NCI-H82 treated with DMSO at 0.1 percent for 48 hours (cell line): Measurements from ENCODE around the gene MED15.

Experiments used
- DNase-seq: peaks from one replicate; lab custom pipeline; 2025; ENCODE audit not compliant: unreplicated experiment; lab: John Stamatoyannopoulos, UW

The MED15 gene

DNA sequence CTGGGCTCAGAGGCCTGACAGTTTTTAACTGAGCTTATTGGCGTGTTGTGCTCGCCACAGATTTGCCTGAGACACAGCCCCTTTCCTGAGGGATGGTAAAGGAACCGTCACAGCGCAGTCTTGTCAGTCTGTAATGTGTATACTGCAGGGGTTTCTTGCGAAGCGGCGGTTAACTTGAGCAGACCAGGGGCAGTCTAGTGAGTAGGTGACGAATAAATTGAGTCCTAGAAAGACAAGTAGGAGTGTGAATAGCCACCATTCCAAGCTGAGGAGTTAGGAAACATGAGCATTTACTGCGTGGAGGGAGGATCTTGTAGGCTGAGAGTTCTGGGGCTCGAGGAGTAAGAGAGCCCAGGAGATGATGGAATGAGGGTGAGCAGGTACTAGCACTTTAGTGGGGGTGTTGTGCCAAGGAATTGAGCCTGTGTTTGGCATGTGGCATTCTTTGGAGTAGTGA, 1.4 kb downstream of the MED15 start:
- no peak for DNase-seq

- DNase-seq, result no peak
Observed at GRCh38 chr22:20509344-20510047, 2.1 kb downstream of the MED15 start.

- DNase-seq, result no peak
Observed at GRCh38 chr22:20510811-20511577, 3.6 kb downstream of the MED15 start.

DNA sequence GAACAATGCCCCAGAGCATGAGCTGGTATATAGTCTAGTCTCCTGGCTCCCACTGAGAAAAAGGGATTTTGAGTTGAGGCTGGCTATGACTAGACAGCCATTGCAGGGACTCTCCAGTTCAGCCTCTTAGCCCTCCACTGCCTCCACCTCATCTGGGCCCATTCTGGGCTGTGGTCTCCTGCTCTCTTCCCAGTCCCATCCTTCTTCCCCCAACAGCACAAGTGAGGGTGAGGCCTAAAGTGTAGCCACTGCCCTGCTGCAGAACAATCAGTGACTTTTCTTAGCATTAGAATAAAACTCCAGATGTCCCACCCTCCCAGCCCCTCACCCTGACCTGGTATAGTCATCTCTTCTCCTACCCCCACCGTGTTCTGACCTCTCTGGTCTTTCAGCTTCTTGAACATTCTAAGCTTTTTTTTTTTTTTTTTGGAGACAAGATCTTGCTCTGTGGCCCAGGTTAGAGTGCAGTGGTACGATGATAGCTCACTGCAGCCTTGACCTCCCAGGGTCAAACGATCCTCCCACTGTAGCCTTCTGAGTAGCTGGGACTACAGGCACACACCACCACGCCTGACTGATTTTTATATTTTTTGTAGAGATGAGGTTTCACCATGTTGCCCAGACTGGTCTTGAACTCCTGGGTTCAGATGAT, 4.3 kb downstream of the MED15 start:
- no peak for DNase-seq

- no peak for DNase-seq
Observed at GRCh38 chr22:20514658-20515406, 7.4 kb downstream of the MED15 start.

DNA sequence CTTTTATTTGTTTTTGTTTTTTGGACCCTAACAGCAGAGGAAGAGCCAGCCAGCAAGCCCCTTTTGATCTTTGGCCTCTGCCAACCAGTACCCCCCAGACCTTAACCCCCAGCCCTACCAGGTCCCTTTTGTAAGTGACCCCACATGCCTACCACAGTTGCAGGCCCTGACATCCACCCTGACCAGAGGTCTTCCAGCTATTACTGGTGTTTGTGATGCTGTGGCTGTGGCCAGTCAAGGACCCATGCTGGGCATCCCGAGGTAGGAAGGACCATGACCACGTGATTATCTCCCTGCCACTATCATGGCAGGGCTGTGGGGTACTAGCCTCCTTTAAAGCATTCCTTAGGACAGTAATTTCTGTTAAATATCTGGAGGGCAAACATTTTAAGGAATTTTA, 9.0 kb downstream of the MED15 start:
- no peak for DNase-seq

GRCh38 chr22:20517422-20517821, 10.0 kb downstream of the MED15 start:
- no peak for DNase-seq

GRCh38 chr22:20517841-20518592, 10.6 kb downstream of the MED15 start:
- no peak for DNase-seq

DNA sequence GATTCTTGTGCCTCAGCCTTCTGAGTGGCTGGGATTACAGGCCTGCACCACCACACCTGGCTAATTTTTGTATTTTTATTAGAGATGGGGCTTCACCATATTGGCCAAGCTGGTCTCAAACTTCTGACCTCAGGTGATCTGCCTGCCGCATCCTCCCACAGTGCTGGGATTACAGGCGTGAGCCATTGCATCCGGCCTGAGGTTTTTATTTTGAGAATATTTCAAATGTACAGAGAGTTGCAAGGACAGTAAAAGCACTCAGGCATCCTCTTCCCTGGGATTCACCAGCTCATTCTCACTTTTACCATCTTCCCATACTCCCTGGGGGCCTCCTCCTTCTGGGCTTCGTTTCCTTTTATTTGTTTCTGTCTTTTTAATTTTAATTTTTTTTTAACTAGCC, 12.1 kb downstream of the MED15 start:
- DNase-seq, result no peak

GRCh38 chr22:20520093-20520511, 12.7 kb downstream of the MED15 start:
- no peak for DNase-seq

DNA sequence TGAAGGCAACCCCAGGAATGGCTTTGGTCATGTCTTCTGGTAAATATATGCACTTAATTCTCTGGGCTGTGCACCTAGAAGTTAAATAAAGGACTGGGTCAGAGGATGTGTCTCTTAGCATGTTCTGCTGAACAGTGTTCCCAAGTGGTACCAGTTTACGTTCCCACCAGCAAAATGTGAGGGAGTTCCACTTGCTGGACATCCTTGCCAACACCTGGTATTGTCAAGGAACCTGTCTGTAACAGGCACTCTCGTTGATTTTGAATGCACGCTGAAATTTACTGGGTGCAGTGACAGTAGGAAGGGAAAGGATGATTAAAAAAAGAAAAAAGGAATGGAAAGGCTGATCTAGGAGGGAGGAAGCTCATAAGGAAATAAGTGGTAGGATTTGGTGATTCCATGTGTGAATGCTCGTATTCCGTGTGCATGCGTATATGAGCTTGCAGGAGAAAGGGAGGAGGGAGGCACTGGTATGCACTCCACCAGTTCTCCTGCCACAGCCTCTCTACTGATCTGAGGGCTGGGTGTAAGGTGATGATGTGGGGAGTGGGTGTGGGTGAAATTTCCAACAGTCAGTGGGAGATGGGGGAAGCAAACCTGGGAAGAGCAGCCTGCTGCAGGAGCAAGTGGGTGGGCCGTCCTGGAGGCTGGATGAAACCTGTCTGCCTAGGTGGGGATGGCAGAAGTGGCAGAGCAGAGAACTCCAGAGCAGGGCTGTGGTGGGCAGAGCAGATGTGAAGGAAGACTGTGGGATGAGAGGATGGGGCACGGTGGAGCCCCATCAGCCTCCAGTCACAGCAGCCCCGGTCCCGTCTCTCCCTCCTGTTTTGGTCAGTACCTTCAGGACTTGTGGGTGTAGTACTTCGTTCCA, 15.0 kb downstream of the MED15 start:
- no peak for DNase-seq

GRCh38 chr22:20523086-20523983, 15.9 kb downstream of the MED15 start:
- no peak for DNase-seq

GRCh38 chr22:20524004-20524481, 16.6 kb downstream of the MED15 start:
- no peak for DNase-seq

GRCh38 chr22:20525048-20525447, 17.6 kb downstream of the MED15 start:
- DNase-seq, result no peak

DNA sequence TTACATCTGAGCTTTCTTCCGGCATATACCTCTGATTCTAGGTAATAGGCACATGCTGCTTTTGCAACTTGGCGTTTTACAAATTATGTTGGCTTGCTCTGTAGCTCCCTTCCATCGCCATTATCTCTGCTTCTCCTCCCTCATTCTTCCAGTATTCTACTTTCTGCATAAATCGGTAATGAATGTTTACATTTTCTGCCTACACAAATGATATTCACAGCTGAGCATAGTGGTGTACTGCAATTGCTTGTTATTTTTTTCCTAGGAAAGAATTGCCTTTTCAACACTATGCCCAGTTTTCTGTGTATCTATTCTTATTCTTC, 18.9 kb downstream of the MED15 start:
- no peak for DNase-seq

- DNase-seq, result no peak
Observed at GRCh38 chr22:20526628-20527355, 19.4 kb downstream of the MED15 start.

DNA sequence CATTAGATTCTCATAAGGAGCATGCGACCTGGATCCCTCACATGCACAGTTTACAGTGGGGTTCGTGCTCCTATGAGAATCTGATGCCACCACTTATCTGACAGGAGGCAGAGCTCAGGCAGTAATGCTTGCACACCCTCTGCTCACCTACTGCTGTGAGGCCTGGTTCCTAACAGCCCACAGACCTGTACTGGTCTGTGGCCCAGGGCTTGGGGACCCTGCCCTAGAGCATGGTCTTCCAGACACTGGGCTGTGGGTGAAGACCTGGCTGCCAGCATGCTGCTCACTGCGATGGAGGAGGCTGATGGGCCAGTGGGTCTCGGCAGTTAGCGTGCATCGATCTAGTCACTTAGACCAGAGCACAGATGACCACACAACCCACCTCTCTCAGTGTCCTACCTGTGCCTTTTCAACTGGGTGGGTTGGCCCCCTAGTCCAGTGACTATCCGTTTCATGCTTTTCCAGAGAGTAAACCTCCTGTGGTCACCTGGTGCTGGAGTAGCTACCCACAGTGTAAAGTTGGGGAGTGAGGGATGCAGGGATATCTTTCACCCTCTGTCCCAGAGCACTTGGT, 21.1 kb downstream of the MED15 start:
- DNase-seq, result no peak
